Mucosa of descending colon (tissue), 3 donors: ENCODE results near the gene ACTRT2. TPM values are rescaled to one million over a fixed set of nuclear protein-coding genes. Genes with fewer than 3 reads are reported as not detected.

Experiments used
- ATAC-seq: fragments of 200-7000 bp; cut with Tn5 transposase; one replicate; pipeline ENCODE4 v1.9.1; 2020; ENCODE audit warnings: mild to moderate bottlenecking, moderate library complexity
- DNase-seq, 3 donors: peaks; one replicate each; pipeline ENCODE4 v3.0.0-alpha.2; 2020
- H3K36me3 ChIP-seq: fragments of 200-600 bp; one replicate; pipeline ENCODE4 v1.8.0; 2021; ENCODE audit warnings: low read depth, mild to moderate bottlenecking
- H3K4me1 ChIP-seq: fragments of 200-600 bp; one replicate; pipeline ENCODE4 v1.8.0; 2021; ENCODE audit warnings: low read depth, mild to moderate bottlenecking
- H3K4me3 ChIP-seq: fragments of 200-600 bp; one replicate; pipeline ENCODE4 v1.8.0; 2021; ENCODE audit warnings: mild to moderate bottlenecking
- H3K9me3 ChIP-seq: fragments of 200-600 bp; one replicate; pipeline ENCODE4 v1.8.0; 2021; ENCODE audit warnings: mild to moderate bottlenecking
- intact Hi-C, 2 donors: fragments of 100-400 bp; cut with DNase I in 1 of 2; cut with micrococcal nuclease in 1 of 2; formaldehyde crosslinking; loops; one replicate each; pipeline versions ENCODE4 v1.11.0 to v1.11.1; 2022; cut with DNase I, micrococcal nuclease
- total RNA-seq, 3 donors: library from RNA; stranded (reverse); fragmentation: NEBNext Ultra II Directional in 2 of 3; extraction: Animal tissue kit (Norgen Biotek cat#: 25700) in 2 of 3; gene quantifications; one replicate each; pipeline versions ENCODE4 v1.2.1 to v1.2.4, GENCODE V29; 2021 to 2023
- TF ChIP-seq, protein P1 (sequence below): fragments of 200-600 bp; IDR thresholded peaks from one replicate; pipeline ENCODE4 v1.8.0; 2022; ENCODE audit warnings: antibody characterized with exemption, mild to moderate bottlenecking
- donor health status: DM: no; HTN: no; CAD: no; lungs with moderate emphysema.
- donor health status: DM: no; HTN: no; CAD: no.
- donor health status: DM: no; HTN: yes; CAD: no.

ACTRT2 gene
- total RNA-seq, 3 donors from 2014 or later: not detected

DNA sequence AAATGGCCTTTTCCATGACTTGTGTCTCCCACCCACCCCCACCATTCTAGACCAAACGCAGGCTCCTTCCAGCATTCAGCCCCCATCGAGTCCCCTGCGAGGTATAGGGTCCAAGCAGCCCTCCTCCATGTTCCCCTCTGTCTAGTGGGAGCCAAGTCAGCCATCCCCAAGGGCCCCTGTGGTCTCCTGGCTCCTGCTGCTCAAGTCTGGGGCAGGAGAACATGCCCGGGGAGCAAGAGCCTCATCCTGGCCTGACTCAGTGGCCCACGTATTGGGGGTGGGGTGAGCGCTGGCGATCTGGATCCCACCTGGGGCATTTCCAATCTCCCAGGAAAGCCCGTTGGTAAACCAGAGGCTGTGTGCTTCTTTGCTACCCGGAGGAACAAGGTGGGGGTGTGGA is 43.6 kb downstream of the ACTRT2 start:
- intact Hi-C loops: no loop called here

DNA sequence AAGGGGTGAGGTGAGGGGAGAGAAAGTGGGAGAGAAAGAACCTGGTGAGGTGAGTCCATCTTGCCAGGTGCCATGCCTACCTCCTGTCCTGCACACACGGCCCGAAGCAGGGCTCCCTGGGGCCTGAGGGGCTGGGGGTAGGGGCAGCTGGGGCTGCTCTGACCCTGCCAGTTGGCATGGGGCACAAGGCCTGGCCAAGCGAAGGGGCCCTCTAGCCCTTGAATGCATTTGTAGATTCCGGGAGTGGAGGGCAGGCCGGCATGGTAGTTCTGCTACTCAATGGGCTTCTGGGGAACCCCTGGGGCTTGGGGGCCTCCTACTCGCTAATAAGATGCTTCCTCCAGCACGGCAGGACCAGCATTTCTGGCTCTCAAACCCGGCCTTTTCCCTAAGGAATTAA is 44.1 kb downstream of the ACTRT2 start:
- ATAC-seq (no peak), DNase-seq (peak in 1 of 3 donors; percentile 23)
- H3K4me1 ChIP-seq: peaks cover 14% of the 10 kb centered on the region
- intact Hi-C loops: no loop called here
- H3K4me3 ChIP-seq: no peak overlapping the region
- TF ChIP-seq, protein P1, sequence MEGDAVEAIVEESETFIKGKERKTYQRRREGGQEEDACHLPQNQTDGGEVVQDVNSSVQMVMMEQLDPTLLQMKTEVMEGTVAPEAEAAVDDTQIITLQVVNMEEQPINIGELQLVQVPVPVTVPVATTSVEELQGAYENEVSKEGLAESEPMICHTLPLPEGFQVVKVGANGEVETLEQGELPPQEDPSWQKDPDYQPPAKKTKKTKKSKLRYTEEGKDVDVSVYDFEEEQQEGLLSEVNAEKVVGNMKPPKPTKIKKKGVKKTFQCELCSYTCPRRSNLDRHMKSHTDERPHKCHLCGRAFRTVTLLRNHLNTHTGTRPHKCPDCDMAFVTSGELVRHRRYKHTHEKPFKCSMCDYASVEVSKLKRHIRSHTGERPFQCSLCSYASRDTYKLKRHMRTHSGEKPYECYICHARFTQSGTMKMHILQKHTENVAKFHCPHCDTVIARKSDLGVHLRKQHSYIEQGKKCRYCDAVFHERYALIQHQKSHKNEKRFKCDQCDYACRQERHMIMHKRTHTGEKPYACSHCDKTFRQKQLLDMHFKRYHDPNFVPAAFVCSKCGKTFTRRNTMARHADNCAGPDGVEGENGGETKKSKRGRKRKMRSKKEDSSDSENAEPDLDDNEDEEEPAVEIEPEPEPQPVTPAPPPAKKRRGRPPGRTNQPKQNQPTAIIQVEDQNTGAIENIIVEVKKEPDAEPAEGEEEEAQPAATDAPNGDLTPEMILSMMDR: no peak
- no peaks in the 10 kb centered on the region for H3K9me3 ChIP-seq
- H3K36me3 ChIP-seq: no peaks in the 10 kb centered on the region

More for the DNA sequence above, 43.6 kb downstream of the ACTRT2 start:
- no peak overlapping the region for H3K4me3 ChIP-seq
- DNase-seq: peak in 1 of 3 donors; percentile 10
- no peaks in the 10 kb centered on the region for H3K9me3 ChIP-seq
- peaks cover 14% of the 10 kb centered on the region for H3K4me1 ChIP-seq
- TF ChIP-seq, protein P1: no peak
- ATAC-seq: no peak
- H3K36me3 ChIP-seq: no peaks in the 10 kb centered on the region

DNA sequence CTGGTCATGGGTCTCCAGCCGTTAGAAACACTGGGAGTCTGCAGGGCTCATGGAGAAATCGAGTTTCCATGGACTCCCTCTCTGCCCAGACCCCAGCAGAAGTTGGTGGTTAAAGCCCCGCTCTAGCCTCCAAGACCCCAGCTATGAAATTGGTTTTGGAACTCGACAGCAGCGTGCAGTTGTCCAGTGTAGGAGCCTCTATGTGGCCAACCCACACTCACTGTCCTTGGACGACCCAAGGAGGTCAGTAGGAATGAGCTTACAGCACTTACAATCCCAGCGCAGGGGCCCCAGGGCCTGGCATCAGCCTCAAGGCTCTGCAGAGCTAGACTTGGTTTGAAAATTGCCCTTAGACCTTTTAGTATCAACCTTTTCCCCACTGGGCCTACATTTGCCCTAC is 44.5 kb downstream of the ACTRT2 start:
- TF ChIP-seq, protein P1: no peak
- Histone ChIP-seq H3K4me3 (no peak overlapping the region), H3K4me1 (peaks cover 16% of the 10 kb centered on the region), H3K36me3 (no peaks in the 10 kb centered on the region), H3K9me3 (no peaks in the 10 kb centered on the region)
- ATAC-seq (no peak), DNase-seq (no peak)
- intact Hi-C loops: no loop called here

DNA sequence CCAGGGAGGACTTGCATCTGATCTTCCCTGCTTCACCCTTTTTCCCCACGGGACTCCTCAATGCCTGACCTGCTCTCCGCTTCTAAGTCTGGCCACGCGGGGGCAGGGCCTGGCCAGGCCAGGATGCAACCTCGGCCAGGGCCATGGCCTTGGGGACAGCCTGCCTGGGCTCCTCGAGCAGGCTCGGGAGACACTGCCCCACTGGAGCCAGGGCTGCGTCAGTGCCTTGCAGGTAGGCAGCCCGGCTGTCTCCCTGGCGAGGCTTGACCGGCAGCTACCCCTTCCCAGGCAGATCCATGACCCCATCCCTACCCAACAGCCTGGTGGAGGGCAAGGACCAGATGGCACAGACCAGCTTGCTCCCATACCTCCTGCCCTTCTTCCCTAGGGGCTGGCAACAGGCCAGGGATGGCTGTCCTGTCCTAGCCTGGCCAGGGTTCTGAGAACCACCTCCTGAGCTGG is 45.0 kb downstream of the ACTRT2 start:
- peak in 2 of 3 donors; percentile 18 to 40 for DNase-seq
- TF ChIP-seq, protein P1: no peak
- Histone ChIP-seq H3K36me3 (no peaks in the 10 kb centered on the region), H3K4me3 (no peak overlapping the region), H3K9me3 (no peaks in the 10 kb centered on the region), H3K4me1 (peaks cover 21% of the 10 kb centered on the region)
- ATAC-seq: peak; percentile 31
- intact Hi-C loops: no loop called here

DNA sequence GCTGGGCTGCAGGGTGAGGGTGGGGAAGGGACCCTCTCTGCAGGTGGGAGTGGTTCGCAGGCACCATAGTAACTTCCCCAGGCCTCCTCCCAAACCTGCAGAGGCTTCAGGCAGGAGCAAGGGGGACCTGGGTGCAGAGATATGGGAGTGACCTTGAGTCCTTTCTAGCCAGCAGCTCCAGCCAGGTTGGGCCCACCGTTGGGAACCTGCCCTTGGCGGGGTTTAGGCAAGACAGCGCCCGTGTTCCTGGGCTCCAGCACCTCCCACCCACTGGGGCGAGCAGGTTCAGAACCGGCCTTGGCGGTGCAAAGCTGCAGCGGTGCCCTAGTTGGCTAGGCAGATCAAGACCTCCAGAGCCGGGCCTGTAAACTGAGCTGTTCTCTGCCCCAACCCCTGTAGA is 45.6 kb downstream of the ACTRT2 start:
- peak in 1 of 3 donors; percentile 47 for DNase-seq
- ATAC-seq: no peak
- no peaks in the 10 kb centered on the region for H3K36me3 ChIP-seq
- intact Hi-C loops: no loop called here
- peaks cover 21% of the 10 kb centered on the region for H3K4me1 ChIP-seq
- H3K4me3 ChIP-seq: no peak overlapping the region
- TF ChIP-seq, protein P1: no peak
- H3K9me3 ChIP-seq: no peaks in the 10 kb centered on the region

DNA sequence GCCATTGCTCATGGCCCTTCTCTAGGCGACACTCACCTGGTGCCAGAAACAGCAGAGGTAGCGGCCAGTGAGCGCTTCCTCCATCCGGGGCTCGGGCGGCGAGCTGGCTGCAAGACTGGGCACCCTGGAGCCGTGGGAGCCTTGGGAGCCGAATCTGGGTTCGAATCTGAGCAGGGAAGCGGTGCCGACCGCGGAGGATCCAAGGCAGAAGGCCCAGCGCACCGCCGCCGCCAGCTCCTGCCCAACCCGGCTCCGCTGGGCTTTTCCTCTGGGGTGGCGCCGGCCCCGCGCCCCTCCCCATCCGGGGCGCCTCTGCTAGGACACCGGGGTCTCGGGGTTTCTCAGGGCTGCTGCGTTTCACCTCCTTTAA is 46.0 kb downstream of the ACTRT2 start:
- H3K4me3 ChIP-seq: no peak overlapping the region
- ATAC-seq (no peak), DNase-seq (peak in 1 of 3 donors; percentile 40)
- no peaks in the 10 kb centered on the region for H3K9me3 ChIP-seq
- intact Hi-C loops: no loop called here
- no peaks in the 10 kb centered on the region for H3K36me3 ChIP-seq
- H3K4me1 ChIP-seq: peaks cover 21% of the 10 kb centered on the region
- TF ChIP-seq, protein P1: no peak
